Measurements from ENCODE around the gene YOD1.

DNA sequence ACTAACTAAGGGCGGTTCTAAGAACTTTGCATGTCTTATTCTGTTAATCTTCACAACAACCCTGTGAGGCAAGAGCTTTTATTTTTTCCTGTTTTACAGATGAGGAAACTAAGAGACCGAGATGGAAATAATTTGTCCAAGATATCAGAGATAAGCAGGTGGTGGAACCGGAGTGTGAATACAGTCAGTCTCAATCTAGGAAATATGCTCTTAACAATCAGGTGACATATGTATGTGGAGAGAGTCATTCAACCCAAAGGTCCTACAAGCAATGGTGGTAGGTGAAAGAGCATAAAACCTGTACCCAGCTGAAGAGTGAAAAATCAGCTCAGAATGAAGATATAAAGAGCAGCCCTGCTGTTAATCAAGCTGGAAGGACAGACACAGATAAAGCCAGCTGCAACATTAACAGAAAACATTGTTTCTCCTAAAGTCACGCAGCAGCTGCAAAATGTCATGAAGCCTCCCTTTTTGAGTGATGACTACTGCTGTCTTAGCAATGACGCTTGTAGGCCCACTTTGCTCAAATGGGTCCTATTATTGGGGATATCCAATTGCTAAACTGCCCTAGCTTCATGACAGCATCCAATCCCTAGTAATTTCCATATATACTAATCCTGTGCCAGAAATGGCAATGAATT, 50.2 kb downstream of the YOD1 start:
- no peak for TF ChIP-seq CTCF (IDR thresholded peaks at IDR 0.05)
- TF ChIP-seq POLR2A (IDR thresholded peaks at IDR 0.05) = no peak
- no peak for TF ChIP-seq EP300 (IDR thresholded peaks at IDR 0.05; ENCODE audit: low read depth)
